GM13977 (cell line): ENCODE measurements around the gene LPA.

ENCODE experiments used
- DNase-seq: peaks from one replicate; pipeline ENCODE4 v3.0.0; 2012; ENCODE audit warnings: low spot score
- in situ Hi-C: fragments of 300-500 bp; cut with MboI; formaldehyde crosslinking; loops from one replicate; pipeline ENCODE4 v1.12.0; 2022; ENCODE audit warnings: low sequenced_read_pairs, low pct_unique_long_range_greater_than_20kb, mixed read lengths, inconsistent platforms; ENCODE audit not compliant: unreplicated experiment
- TF ChIP-seq, protein P1 (sequence below): IDR thresholded peaks from 2 replicates; pipeline ENCODE4 v1.5.1; 2012; ENCODE audit warnings: mild to moderate bottlenecking, control low read depth; ENCODE audit not compliant: insufficient read depth; ENCODE audit errors: extremely low read depth, missing control alignments

Gene LPA

GRCh38 chr6:160523223-160523622, 140.9 kb downstream of the LPA start:
- TF ChIP-seq, protein P1, sequence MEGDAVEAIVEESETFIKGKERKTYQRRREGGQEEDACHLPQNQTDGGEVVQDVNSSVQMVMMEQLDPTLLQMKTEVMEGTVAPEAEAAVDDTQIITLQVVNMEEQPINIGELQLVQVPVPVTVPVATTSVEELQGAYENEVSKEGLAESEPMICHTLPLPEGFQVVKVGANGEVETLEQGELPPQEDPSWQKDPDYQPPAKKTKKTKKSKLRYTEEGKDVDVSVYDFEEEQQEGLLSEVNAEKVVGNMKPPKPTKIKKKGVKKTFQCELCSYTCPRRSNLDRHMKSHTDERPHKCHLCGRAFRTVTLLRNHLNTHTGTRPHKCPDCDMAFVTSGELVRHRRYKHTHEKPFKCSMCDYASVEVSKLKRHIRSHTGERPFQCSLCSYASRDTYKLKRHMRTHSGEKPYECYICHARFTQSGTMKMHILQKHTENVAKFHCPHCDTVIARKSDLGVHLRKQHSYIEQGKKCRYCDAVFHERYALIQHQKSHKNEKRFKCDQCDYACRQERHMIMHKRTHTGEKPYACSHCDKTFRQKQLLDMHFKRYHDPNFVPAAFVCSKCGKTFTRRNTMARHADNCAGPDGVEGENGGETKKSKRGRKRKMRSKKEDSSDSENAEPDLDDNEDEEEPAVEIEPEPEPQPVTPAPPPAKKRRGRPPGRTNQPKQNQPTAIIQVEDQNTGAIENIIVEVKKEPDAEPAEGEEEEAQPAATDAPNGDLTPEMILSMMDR, result no peak
- no peak for DNase-seq
- in situ Hi-C loops, result loop anchor here (25.0 kb wide), 1 partner anchor 139 kb away; the partner anchor contains the start of gene LPA

DNA sequence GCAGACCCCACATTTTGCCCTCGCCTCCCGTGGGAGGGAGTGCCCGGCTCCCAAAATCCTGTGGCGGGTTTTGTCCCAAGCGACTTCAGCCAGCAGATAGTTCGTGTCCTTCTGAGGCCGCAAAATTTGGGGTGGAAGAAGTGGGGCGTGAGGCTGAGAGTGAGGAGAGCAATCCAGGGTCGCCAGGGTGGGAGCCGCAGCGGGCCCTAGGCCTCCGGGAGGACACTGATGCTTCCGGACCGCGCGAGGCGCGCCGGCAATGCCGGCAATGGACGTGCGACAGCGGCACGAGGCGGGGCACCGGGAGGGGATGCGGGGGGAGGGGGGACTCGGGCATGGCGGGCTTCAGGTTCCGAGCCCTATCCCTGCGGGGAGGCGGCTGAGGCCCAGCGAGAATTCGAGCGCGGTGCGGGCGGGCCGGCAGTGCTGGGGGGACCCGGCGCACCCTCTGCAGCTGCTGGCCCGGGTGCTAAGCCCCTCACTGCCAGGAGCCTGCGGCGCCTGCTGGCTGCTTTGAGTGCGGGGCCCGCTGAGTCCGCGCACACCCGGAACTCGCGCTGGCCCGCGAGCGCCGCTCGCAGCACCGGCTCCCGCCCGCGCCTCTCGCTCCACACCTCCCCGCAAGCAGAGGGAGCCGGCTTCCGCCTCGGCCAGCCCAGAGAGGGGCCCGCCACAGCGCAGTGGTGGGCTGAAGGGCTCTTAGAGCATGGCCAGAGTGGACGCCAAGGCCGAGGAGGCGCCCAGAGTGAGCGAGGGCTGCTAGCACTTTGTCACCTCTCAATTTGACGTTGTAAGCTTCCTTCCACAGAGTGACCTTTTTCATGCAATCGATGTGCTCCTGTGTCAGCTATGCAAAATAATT, 143.8 kb downstream of the LPA start:
- in situ Hi-C loops, result loop anchor here (25.0 kb wide), 1 partner anchor 142 kb away; the partner anchor contains the start of gene LPA
- peak; percentile 14 for DNase-seq
- TF ChIP-seq, protein P1, result no peak

DNA sequence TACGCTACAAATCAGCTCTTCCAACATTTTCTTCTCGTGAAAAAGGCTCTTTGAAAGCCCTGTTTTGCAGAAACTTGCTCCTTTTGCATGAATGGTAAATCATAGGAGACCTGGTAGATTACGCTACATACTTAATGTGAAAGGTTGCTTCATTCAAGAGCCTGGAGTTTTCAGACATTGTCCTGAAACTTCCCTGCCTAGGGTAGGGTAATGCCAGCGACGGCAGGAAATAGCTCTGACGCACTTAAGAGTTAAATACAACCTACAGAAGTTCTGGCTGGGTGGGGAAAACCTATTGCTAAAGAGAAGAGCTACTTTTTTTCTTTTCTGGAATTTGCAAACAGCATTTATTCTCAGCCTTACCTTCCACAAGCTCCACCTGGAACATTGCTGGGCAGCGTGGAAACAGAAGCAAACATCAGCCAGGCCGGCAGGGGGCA, 144.5 kb downstream of the LPA start:
- DNase-seq, result peak; percentile 71
- TF ChIP-seq, protein P1, result peak; percentile 93
- in situ Hi-C loops, result loop anchor here (25.0 kb wide), 1 partner anchor 143 kb away; the partner anchor contains the start of gene LPA

DNA sequence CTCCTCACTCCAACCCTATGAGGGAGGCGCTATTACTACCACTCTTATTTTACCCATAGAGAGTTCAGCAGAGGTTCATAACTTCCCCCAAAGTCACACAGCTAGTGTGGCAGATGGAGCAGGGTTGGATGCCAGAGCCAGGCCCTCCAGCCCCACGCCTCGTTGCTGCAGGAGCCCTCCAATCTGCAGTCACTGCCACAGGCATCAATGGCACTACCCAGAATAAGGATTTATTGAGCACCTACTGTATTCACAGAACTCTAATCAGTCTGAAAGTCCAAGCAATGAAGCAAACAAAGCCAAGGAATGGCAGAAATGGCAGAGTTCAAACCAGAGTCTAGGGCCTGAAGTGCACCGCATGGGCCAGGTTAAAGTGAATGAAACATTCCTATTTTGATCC, 144.9 kb downstream of the LPA start:
- in situ Hi-C loops, result loop anchor here (25.0 kb wide), 1 partner anchor 143 kb away; the partner anchor contains the start of gene LPA
- no peak for DNase-seq
- TF ChIP-seq, protein P1, result no peak

DNA sequence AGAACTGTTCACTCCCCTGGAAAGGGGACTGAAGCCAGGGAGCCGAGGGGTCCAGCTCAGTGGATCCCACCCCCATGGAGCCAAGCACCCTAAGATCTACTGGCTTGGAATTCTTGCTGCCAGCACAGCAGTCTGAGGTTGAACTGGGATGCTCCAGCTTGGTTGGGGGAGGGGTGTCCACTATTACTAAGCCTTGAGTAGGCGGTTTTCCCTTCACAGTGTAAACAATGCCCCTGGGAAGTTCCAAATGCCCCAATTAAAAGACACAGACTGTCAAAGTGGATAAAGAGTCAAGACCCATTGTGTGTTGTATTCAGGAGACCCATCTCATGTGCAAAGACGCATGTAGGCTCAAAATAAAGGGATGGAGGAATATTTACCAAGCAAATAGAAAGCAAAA, 150.2 kb downstream of the LPA start:
- in situ Hi-C loops, result loop anchor here (25.0 kb wide), 1 partner anchor 148 kb away; the partner anchor contains the start of gene LPA
- no peak for DNase-seq
- TF ChIP-seq, protein P1, result no peak

DNA sequence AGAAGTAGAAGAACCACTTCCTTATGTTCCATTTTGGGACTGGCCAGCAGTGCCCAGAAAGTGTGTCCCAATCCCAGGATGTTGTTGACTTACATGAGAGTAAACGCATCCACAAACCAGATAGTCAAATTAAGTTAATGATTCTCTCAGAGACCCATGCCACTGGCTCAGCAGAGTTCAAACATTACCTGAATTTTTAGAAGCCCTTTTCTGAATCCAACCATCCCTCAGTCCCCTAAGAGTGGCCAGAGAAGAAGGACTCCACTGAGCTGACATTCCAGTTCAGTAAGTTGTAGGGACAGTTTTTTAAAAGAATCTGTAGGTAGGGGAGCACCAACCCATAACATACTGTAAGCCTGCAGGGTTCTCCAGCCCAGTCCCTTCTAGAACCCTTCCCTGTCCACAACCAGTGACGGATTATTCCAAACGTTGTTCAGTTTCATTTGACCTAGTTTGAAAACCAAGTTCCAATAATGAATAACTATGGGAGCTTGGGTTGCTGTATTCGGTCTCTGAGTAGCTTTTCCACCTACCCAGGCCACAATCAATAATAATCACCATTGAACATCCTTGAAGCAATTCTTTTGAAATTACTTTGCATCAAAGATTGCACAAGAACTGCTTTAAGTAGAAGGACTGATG, 153.0 kb downstream of the LPA start:
- in situ Hi-C loops, result loop anchor here (25.0 kb wide), 1 partner anchor 151 kb away; the partner anchor contains the start of gene LPA
- no peak for DNase-seq
- TF ChIP-seq, protein P1, result no peak
